Activated CD4-positive, alpha-beta memory T cell treated with anti-CD3 and anti-CD28 coated beads for 36 hours (primary cell): Measurements from ENCODE around the gene CCPG1. TPM values are rescaled to one million over a fixed set of nuclear protein-coding genes. Genes with fewer than 3 reads are reported as not detected.

Experiments
- CTCF ChIA-PET: fragments of 350-600 bp; sonication (Branson Sonifier 250); formaldehyde crosslinking; loops from one replicate; lab custom pipeline; 2021; ENCODE audit warnings: antibody characterized with exemption, inconsistent platforms; lab: Charles Lee
- POLR2A ChIA-PET: fragments of 350-600 bp; sonication (Branson Sonifier 250); formaldehyde crosslinking; loops from one replicate; lab custom pipeline; 2021; ENCODE audit warnings: antibody characterized with exemption; lab: Charles Lee
- DNase-seq: peaks from one replicate; pipeline ENCODE4 v3.0.0-alpha.2; 2020
- H3K27ac Mint-ChIP-seq: one replicate; pipeline ENCODE4 v1.8.0; 2021; ENCODE audit warnings: mixed read lengths
- H3K27me3 Mint-ChIP-seq: one replicate; pipeline ENCODE4 v1.8.0; 2021; ENCODE audit warnings: mixed read lengths
- H3K36me3 Mint-ChIP-seq: one replicate; pipeline ENCODE4 v1.8.0; 2021; ENCODE audit warnings: mixed read lengths
- H3K4me1 Mint-ChIP-seq: one replicate; pipeline ENCODE4 v1.8.0; 2021; ENCODE audit warnings: low read depth, mixed read lengths
- H3K4me3 Mint-ChIP-seq: one replicate; pipeline ENCODE4 v1.8.0; 2021; ENCODE audit warnings: mild to moderate bottlenecking, mixed read lengths
- H3K9me3 Mint-ChIP-seq: one replicate; pipeline ENCODE4 v1.8.0; 2021; ENCODE audit warnings: mixed read lengths
- intact Hi-C: fragments of 100-400 bp; cut with micrococcal nuclease; formaldehyde crosslinking; loops from one replicate; pipeline ENCODE4 v1.15.1; 2023
- total RNA-seq, 2 experiments: library from RNA; stranded (reverse); gene quantifications; one replicate each; pipeline ENCODE4 v1.2.3, GENCODE V29; 2021

The CCPG1 gene
- total RNA-seq, 2 experiments from 2014 or later, result 14.4 to 16.5 TPM

GRCh38 chr15:55343168-55343567 lies 65.0 kb downstream of the CCPG1 start:
- H3K4me3 Mint-ChIP-seq, result no peak overlapping the region
- intact Hi-C loops, result no loop called here
- H3K27ac Mint-ChIP-seq, result no peak overlapping the region
- CTCF ChIA-PET, result no interaction called here
- POLR2A ChIA-PET, result no interaction called here
- H3K9me3 Mint-ChIP-seq, result no peaks in the 10 kb centered on the region
- no peaks in the 10 kb centered on the region for H3K27me3 Mint-ChIP-seq
- H3K4me1 Mint-ChIP-seq, result no peaks in the 10 kb centered on the region
- no peak for DNase-seq
- H3K36me3 Mint-ChIP-seq, result peaks cover 12% of the 10 kb centered on the region

GRCh38 chr15:55337160-55337559 lies 71.0 kb downstream of the CCPG1 start:
- intact Hi-C loops, result no loop called here
- Mint-ChIP-seq H3K27me3 (no peaks in the 10 kb centered on the region), H3K27ac (no peak overlapping the region), H3K4me3 (no peak overlapping the region), H3K4me1 (no peaks in the 10 kb centered on the region), H3K36me3 (peaks cover 18% of the 10 kb centered on the region), H3K9me3 (no peaks in the 10 kb centered on the region)
- ChIA-PET CTCF (no interaction called here), POLR2A (no interaction called here)
- no peak for DNase-seq

GRCh38 chr15:55334997-55335396 lies 73.2 kb downstream of the CCPG1 start:
- H3K27me3 Mint-ChIP-seq, result no peaks in the 10 kb centered on the region
- CTCF ChIA-PET, result interaction anchor here (1.8 kb wide), 1 partner anchor 167 kb away, joined by 4 read pairs; no protein-coding TSS in a partner anchor

GRCh38 chr15:55334371-55334770 lies 73.8 kb downstream of the CCPG1 start:
- H3K4me1 Mint-ChIP-seq, result no peaks in the 10 kb centered on the region
- peaks cover 17% of the 10 kb centered on the region for H3K36me3 Mint-ChIP-seq
- no peak overlapping the region for H3K4me3 Mint-ChIP-seq
- ChIA-PET CTCF (interaction anchor here (1.8 kb wide), 1 partner anchor 166 kb away, joined by 4 read pairs; no protein-coding TSS in a partner anchor), POLR2A (no interaction called here)
- H3K27ac Mint-ChIP-seq, result no peak overlapping the region
- no peak for DNase-seq
- no peaks in the 10 kb centered on the region for H3K27me3 Mint-ChIP-seq
- intact Hi-C loops, result no loop called here
- no peaks in the 10 kb centered on the region for H3K9me3 Mint-ChIP-seq

More at GRCh38 chr15:55334997-55335396, 73.2 kb downstream of the CCPG1 start:
- Mint-ChIP-seq H3K4me3 (no peak overlapping the region), H3K4me1 (no peaks in the 10 kb centered on the region), H3K36me3 (peaks cover 18% of the 10 kb centered on the region), H3K9me3 (no peaks in the 10 kb centered on the region), H3K27ac (no peak overlapping the region)
- no peak for DNase-seq
- intact Hi-C loops, result no loop called here
- POLR2A ChIA-PET, result no interaction called here

GRCh38 chr15:55327387-55327786 lies 80.8 kb downstream of the CCPG1 start:
- CTCF ChIA-PET, result no interaction called here
- POLR2A ChIA-PET, result no interaction called here
- Mint-ChIP-seq H3K36me3 (peaks cover 13% of the 10 kb centered on the region), H3K4me1 (peaks cover 5% of the 10 kb centered on the region), H3K27me3 (no peaks in the 10 kb centered on the region), H3K27ac (no peak overlapping the region), H3K9me3 (no peaks in the 10 kb centered on the region), H3K4me3 (no peak overlapping the region)
- DNase-seq, result no peak
- intact Hi-C loops, result no loop called here

GRCh38 chr15:55322467-55322866 lies 85.7 kb downstream of the CCPG1 start:
- CTCF ChIA-PET, result no interaction called here
- Mint-ChIP-seq H3K9me3 (no peaks in the 10 kb centered on the region), H3K4me1 (peaks cover 22% of the 10 kb centered on the region), H3K27ac (no peak overlapping the region), H3K36me3 (peaks cover 12% of the 10 kb centered on the region), H3K27me3 (no peaks in the 10 kb centered on the region), H3K4me3 (no peak overlapping the region)
- intact Hi-C loops, result no loop called here
- POLR2A ChIA-PET, result no interaction called here
- DNase-seq, result no peak

- ChIA-PET CTCF (no interaction called here), POLR2A (no interaction called here)
- Mint-ChIP-seq H3K36me3 (peaks cover 15% of the 10 kb centered on the region), H3K27ac (no peak overlapping the region), H3K9me3 (no peaks in the 10 kb centered on the region), H3K27me3 (no peaks in the 10 kb centered on the region), H3K4me3 (no peak overlapping the region), H3K4me1 (peaks cover 29% of the 10 kb centered on the region)
- no peak for DNase-seq
- intact Hi-C loops, result loop anchor here (1.0 kb wide), 1 partner anchor 87 kb away; the partner anchor contains the start of genes CCPG1 and PIERCE2
These were observed 87.2 kb downstream of the CCPG1 start for GRCh38 chr15:55320963-55321362.

- POLR2A ChIA-PET, result interaction anchor here (2.1 kb wide), 1 partner anchor 88 kb away, joined by 10 read pairs; the partner anchor contains the start of genes CCPG1 and PIERCE2
- peak overlapping the region; percentile 67 for H3K4me3 Mint-ChIP-seq
- DNase-seq, result no peak
- intact Hi-C loops, result loop anchor here (1.0 kb wide), 1 partner anchor 88 kb away; the partner anchor contains the start of genes CCPG1 and PIERCE2
- no peaks in the 10 kb centered on the region for H3K27me3 Mint-ChIP-seq
- H3K27ac Mint-ChIP-seq, result no peak overlapping the region
- H3K4me1 Mint-ChIP-seq, result peaks cover 37% of the 10 kb centered on the region
- CTCF ChIA-PET, result interaction anchor here (2.1 to 2.7 kb wide), 2 partner anchors 119 to 123 kb away, joined by 13 read pairs; partner anchors contain the start of gene RSL24D1
- H3K36me3 Mint-ChIP-seq, result peaks cover 19% of the 10 kb centered on the region
- no peaks in the 10 kb centered on the region for H3K9me3 Mint-ChIP-seq
These were observed 88.0 kb downstream of the CCPG1 start for GRCh38 chr15:55320238-55320550.

GRCh38 chr15:55319537-55320237 lies 88.5 kb downstream of the CCPG1 start:
- ChIA-PET POLR2A (interaction anchor here (0.9 to 2.1 kb wide), 5 partner anchors 9 to 123 kb away, joined by 4 to 11 read pairs (median 5); partner anchors contain the start of genes CCPG1, PIERCE2 and RSL24D1), CTCF (interaction anchor here (0.6 to 2.7 kb wide), 7 partner anchors 29 to 1145 kb away, joined by 3 to 13 read pairs (median 5); partner anchors contain the start of genes CCPG1, MNS1, PIERCE2 and RSL24D1)
- intact Hi-C loops, result loop anchor here (1.0 to 5.0 kb wide), 4 partner anchors 29 to 122 kb away; partner anchors contain the start of genes CCPG1 and PIERCE2
- no peaks in the 10 kb centered on the region for H3K27me3 Mint-ChIP-seq
- peak; percentile 26 for DNase-seq
- peaks cover 42% of the 10 kb centered on the region for H3K4me1 Mint-ChIP-seq
- H3K27ac Mint-ChIP-seq, result peak overlapping the region; percentile 98
- no peaks in the 10 kb centered on the region for H3K9me3 Mint-ChIP-seq
- H3K36me3 Mint-ChIP-seq, result peaks cover 19% of the 10 kb centered on the region
- peak overlapping the region; percentile 97 for H3K4me3 Mint-ChIP-seq

GRCh38 chr15:55318588-55319494 lies 89.3 kb downstream of the CCPG1 start, which contains the start of the genes PIGB and PIGBOS1:
Gene PIGB (plus strand): TSS chr15:55319222. CDS start chr15:55319251, 29 bp downstream.
Gene PIGBOS1 (minus strand): TSS chr15:55319123. CDS start chr15:55317792, 1,331 bp downstream.
- intact Hi-C loops, result loop anchor here (1.0 to 5.0 kb wide), 3 partner anchors 28 to 122 kb away; no protein-coding TSS in a partner anchor
- H3K27me3 Mint-ChIP-seq, result no peaks in the 10 kb centered on the region
- ChIA-PET POLR2A (interaction anchor here (0.7 to 2.1 kb wide), 8 partner anchors 10 to 122 kb away, joined by 3 to 11 read pairs (median 4); partner anchors contain the start of genes CCPG1, PIERCE2 and RSL24D1), CTCF (interaction anchor here (0.6 to 2.7 kb wide), 8 partner anchors 28 to 1146 kb away, joined by 3 to 13 read pairs (median 4); partner anchors contain the start of genes CCPG1, MNS1, PIERCE2 and RSL24D1)
- no peaks in the 10 kb centered on the region for H3K9me3 Mint-ChIP-seq
- H3K36me3 Mint-ChIP-seq, result peaks cover 19% of the 10 kb centered on the region
- H3K4me3 Mint-ChIP-seq, result peak within 1 kb of the TSS; percentile 97
- DNase-seq, result peak; percentile 87
- H3K4me1 Mint-ChIP-seq, result peaks cover 48% of the 10 kb centered on the region
- H3K27ac Mint-ChIP-seq, result peak within 1 kb of the TSS; percentile 98
